ENCODE measurements around the gene CNNM2.
A peak's percentile ranks its signal among the peaks of the same experiment; 100 is the strongest.

CNNM2 gene

GRCh38 chr10:102917962-102918816 lies at the start of gene CNNM2:
Gene CNNM2 (plus strand): TSS chr10:102918294. CDS start chr10:102918481, 187 bp downstream.
- peak; percentile 100 for DNase-seq (ENCODE audit: low read depth)

- DNase-seq (ENCODE audit: low read depth) = no peak
Observed at GRCh38 chr10:102868911-102869257, 49.2 kb upstream of the CNNM2 start.

GRCh38 chr10:102869258-102870198 lies 48.6 kb upstream of the CNNM2 start, which contains the start of gene AS3MT:
Gene AS3MT (plus strand): TSS chr10:102869470. CDS start chr10:102869593, 123 bp downstream.
- peak; percentile 52 for DNase-seq (ENCODE audit: low read depth)

- no peak for DNase-seq (ENCODE audit: low read depth)
Observed at GRCh38 chr10:102870221-102870620, 47.9 kb upstream of the CNNM2 start.

GRCh38 chr10:102872163-102872562 lies 45.9 kb upstream of the CNNM2 start:
- no peak for DNase-seq (ENCODE audit: low read depth)

GRCh38 chr10:102876747-102877153 lies 41.3 kb upstream of the CNNM2 start:
- DNase-seq (ENCODE audit: low read depth) = no peak

GRCh38 chr10:102878629-102879028 lies 39.5 kb upstream of the CNNM2 start:
- no peak for DNase-seq (ENCODE audit: low read depth)

GRCh38 chr10:102880256-102880655 lies 37.8 kb upstream of the CNNM2 start:
- DNase-seq (ENCODE audit: low read depth) = no peak

- DNase-seq (ENCODE audit: low read depth) = no peak
Observed at GRCh38 chr10:102888048-102888447, 30.0 kb upstream of the CNNM2 start.

- DNase-seq (ENCODE audit: low read depth) = no peak
Observed at GRCh38 chr10:102894466-102895213, 23.5 kb upstream of the CNNM2 start.

GRCh38 chr10:102900006-102900405 lies 18.1 kb upstream of the CNNM2 start:
- no peak for DNase-seq (ENCODE audit: low read depth)

GRCh38 chr10:102904346-102904745 lies 13.7 kb upstream of the CNNM2 start:
- no peak for DNase-seq (ENCODE audit: low read depth)

GRCh38 chr10:102906507-102906906 lies 11.6 kb upstream of the CNNM2 start:
- DNase-seq (ENCODE audit: low read depth) = no peak

- DNase-seq (ENCODE audit: low read depth) = no peak
Observed at GRCh38 chr10:102914781-102915180, 3.3 kb upstream of the CNNM2 start.

- no peak for DNase-seq (ENCODE audit: low read depth)
Observed at GRCh38 chr10:102916173-102916572, 1.9 kb upstream of the CNNM2 start.

- peak; percentile 81 for DNase-seq (ENCODE audit: low read depth)
Observed at GRCh38 chr10:102917314-102917961, 656 bp upstream of the CNNM2 start.

- DNase-seq (ENCODE audit: low read depth) = peak; percentile 48
Observed at GRCh38 chr10:102918817-102919245, 737 bp downstream of the CNNM2 start.

GRCh38 chr10:102919246-102919959 lies 1.3 kb downstream of the CNNM2 start:
- peak; percentile 8 for DNase-seq (ENCODE audit: low read depth)

GRCh38 chr10:102919992-102920739 lies 2.1 kb downstream of the CNNM2 start:
- peak; percentile 2 for DNase-seq (ENCODE audit: low read depth)

- no peak for DNase-seq (ENCODE audit: low read depth)
Observed at GRCh38 chr10:102923601-102924000, 5.5 kb downstream of the CNNM2 start.

Data from ELR (cell line).